Stimulated activated CD8-positive, alpha-beta memory T cell treated with anti-CD3 and anti-CD28 coated beads, Interleukin-15, amount 100 ng/mL, for 1 hour (primary cell): ENCODE measurements around the gene MMS19.
A peak's percentile ranks its signal among the peaks of the same experiment; 100 is the strongest.
"Not testable (repeated sequence)": the region's sequence is repeated elsewhere in the genome, so short reads cannot be mapped to it uniquely, and the experiment has no call there.

ENCODE experiments used
- DNase-seq: peaks from one replicate; pipeline ENCODE4 v3.0.0-alpha.2; 2020; ENCODE audit warnings: low read depth

The MMS19 gene

GRCh38 chr10:97498076-97498840 is at the start of gene MMS19:
Gene MMS19 (minus strand): TSS chr10:97498422. CDS start chr10:97498384, 38 bp downstream.
- DNase-seq, result peak; percentile 97

GRCh38 chr10:97547962-97548361 is 49.7 kb upstream of the MMS19 start:
- DNase-seq, result no peak

- DNase-seq, result no peak
Observed at GRCh38 chr10:97547271-97547600, 49.0 kb upstream of the MMS19 start.

- no peak for DNase-seq
Observed at GRCh38 chr10:97546456-97547270, 48.4 kb upstream of the MMS19 start.

- DNase-seq, result no peak
Observed at GRCh38 chr10:97543025-97543546, 44.9 kb upstream of the MMS19 start.

- DNase-seq, result no peak
Observed at GRCh38 chr10:97542169-97543024, 44.2 kb upstream of the MMS19 start.

DNA sequence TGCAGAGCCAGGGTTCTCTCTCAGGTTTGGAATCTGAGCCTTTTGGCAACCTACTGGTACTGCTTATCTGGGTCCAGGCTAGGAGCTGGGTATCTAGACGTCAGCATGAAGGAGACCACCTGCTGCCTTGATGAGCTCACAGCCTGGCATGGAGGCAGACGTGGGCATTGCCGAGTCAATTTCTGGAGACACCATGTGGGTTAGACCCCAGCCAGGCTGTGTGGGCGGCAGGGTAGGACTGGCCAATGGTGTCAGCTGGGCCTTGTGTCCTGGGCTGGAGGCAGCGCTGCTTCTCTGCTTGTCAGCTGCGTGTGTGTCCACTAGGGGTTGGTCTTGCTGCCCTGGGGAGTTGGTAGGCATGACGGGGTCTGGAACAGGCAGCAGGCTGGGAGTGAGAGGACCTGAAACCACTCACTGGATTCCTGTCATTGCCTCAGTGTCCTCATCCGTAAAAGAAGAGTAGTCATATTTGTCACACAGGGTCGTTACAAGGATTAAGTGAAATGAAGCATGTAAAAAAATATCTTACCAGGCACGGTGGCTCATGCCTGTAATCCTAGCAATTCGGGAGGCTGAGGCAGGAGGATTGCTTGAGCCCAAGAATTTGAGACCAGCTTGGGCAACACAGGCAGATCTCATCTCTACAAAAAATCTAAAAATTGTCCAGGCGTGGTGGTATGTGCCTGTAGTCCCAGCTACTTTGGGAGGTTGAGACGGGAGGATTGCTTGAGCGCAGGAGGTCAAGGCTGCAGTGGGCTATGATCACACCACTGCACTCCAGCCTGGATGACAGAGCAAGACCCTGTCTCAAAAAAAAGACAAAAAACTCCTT is 42.7 kb upstream of the MMS19 start:
- DNase-seq, result no peak

GRCh38 chr10:97539523-97540200 is 41.4 kb upstream of the MMS19 start:
- no peak for DNase-seq

- no peak for DNase-seq
Observed at GRCh38 chr10:97538839-97539238, 40.6 kb upstream of the MMS19 start.

DNA sequence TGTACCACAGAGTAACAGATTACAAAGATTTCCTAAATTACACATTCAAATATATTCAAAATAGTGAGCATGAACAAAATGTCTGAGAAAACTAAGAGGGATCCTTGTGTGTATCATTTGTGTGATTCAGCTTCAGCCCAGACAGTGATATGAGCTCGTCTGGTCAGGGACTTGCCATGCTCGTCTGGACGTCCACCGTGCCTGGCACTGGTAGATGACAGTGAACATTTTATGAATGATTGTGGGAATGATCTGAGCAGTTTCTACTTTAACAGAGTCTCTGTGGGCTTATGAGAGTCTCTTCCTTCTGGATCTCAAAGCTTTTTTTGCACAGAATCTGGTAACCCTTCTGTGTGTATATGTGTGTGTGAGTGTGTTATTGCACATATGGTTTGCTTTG is 40.2 kb upstream of the MMS19 start:
- no peak for DNase-seq

- no peak for DNase-seq
Observed at GRCh38 chr10:97537186-97537869, 39.1 kb upstream of the MMS19 start.

- no peak for DNase-seq
Observed at GRCh38 chr10:97534746-97535367, 36.6 kb upstream of the MMS19 start.

DNA sequence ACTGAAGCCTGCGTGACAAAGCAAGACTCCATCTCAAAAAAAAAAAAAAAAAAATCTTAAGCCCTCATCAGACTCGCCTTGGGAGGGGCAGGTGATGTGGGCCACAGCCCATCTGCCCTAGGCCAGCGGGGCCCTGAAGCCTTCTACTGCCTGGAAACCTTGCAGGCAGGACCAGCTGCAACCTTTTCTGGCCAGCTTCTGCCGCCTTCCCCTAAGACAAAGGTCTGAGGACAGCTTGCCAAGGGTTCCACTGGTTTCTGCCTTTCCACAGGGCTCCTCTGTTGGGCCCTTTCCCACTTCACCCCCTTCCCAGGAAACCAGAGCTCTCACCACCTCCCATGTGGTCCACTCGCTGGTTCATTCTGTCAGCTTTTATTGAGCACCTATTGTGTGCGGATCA is 35.7 kb upstream of the MMS19 start:
- DNase-seq, result no peak

- no peak for DNase-seq
Observed at GRCh38 chr10:97532935-97533671, 34.9 kb upstream of the MMS19 start.

GRCh38 chr10:97531401-97531986 is 33.3 kb upstream of the MMS19 start:
- no peak for DNase-seq

- DNase-seq, result no peak
Observed at GRCh38 chr10:97529685-97530465, 31.7 kb upstream of the MMS19 start.

GRCh38 chr10:97528876-97529275 is 30.7 kb upstream of the MMS19 start:
- DNase-seq, result not testable (repeated sequence)

DNA sequence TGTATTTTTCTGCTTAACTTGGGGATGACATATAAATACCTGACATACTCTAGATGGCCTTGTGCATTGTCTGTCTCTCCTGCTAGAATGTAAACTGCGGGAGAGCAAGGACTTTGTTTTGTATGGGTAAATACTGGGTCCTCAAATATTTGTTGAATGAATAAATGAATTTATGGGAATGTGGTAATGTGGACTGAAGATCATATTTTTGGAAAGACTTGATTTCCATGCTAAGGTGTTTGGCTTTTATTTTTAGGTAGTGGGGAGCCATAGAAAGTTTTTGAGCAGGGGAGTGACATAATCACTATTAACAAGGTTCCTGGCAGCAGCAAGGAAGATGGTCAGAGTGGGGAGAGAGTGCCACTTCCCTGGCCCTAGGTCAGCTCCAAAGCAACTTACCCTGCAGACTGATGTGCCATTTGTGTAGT is 27.5 kb upstream of the MMS19 start:
- no peak for DNase-seq
